AG09319 (cell line): Measurements from ENCODE around the gene SLX4IP.

Experiments
- DNase-seq: peaks from one replicate; pipeline ENCODE4 v3.0.0-alpha.2; 2010; ENCODE audit warnings: low read depth; ENCODE audit errors: extremely low read depth
- TF ChIP-seq, protein P1 (sequence below): IDR thresholded peaks from 2 replicates; pipeline ENCODE4 v1.5.1; 2011; ENCODE audit warnings: low read depth, mild to moderate bottlenecking, inconsistent platforms, low read length, moderate library complexity

The SLX4IP gene

DNA sequence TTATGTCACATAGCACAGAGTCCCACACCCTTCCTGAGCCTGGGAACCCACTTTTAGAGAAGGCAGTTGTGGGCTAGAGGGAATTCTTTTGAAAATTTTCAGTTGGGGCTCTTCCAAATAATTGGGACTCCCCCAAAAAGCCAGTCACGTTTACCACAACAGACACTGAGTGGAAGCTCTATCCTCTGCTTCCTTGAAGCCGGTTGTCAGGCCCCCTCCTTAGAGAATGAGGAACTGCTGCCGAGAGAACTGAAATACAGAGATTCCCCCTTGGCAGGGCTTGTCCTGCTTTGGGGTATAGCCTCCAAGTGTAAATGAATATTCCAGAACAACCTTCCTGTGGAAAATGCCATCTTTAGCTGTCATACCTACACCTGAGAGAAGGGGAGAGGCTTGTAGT is 241.4 kb downstream of the SLX4IP start:
- TF ChIP-seq, protein P1, sequence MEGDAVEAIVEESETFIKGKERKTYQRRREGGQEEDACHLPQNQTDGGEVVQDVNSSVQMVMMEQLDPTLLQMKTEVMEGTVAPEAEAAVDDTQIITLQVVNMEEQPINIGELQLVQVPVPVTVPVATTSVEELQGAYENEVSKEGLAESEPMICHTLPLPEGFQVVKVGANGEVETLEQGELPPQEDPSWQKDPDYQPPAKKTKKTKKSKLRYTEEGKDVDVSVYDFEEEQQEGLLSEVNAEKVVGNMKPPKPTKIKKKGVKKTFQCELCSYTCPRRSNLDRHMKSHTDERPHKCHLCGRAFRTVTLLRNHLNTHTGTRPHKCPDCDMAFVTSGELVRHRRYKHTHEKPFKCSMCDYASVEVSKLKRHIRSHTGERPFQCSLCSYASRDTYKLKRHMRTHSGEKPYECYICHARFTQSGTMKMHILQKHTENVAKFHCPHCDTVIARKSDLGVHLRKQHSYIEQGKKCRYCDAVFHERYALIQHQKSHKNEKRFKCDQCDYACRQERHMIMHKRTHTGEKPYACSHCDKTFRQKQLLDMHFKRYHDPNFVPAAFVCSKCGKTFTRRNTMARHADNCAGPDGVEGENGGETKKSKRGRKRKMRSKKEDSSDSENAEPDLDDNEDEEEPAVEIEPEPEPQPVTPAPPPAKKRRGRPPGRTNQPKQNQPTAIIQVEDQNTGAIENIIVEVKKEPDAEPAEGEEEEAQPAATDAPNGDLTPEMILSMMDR: no peak
- no peak for DNase-seq
